ENCODE results near the gene DCST2. TPM values are rescaled to one million over a fixed set of nuclear protein-coding genes. Genes with fewer than 3 reads are reported as not detected.

The DCST2 gene
- total and polyA plus RNA-seq, 10 of the 15 experiments (the other 5 are each of a cell fraction or from before 2014, with no cell fraction given), result 0.33 to 0.41 (median 0.36) TPM; not detected in 7

DNA sequence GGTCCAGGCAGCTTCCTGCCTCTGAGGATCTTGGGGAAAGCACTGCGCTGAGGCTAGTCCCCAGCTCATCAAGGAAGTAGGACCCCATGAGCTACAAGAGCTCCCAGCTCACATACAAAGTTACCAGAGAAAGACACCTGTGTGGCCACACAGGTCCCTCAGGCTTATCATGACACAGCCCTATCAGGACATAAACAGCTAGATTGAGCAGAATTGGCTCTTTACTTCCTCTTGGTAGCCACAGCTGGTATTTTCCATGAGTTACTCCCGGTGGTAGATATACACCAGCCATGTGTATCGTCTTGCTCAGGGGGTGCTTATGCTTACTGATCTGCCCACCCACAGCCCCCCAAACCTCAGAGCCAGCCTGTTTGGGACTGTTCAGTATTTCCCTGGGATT is 39.0 kb downstream of the DCST2 start:
- FAIRE-seq (no peak), ATAC-seq (no peak), DNase-seq (ENCODE audit: low read depth, low spot score) (no peak)
- in situ Hi-C loops (cut with MboI), result no loop called here
- 34% methylated on average over 3 of the region's 3 CpGs for WGBS (ENCODE audit: insufficient coverage, insufficient replicate concordance, low lambda C conversion rate, missing lambda C conversion rate)
- ChIA-PET POLR2A (interaction anchor here (0.9 to 3.4 kb wide), 4 partner anchors 11 to 58 kb away, joined by 8 to 13 read pairs (median 9); partner anchors contain the start of genes CKS1B, FLAD1 and PBXIP1), RAD21 (ENCODE audit: unreplicated experiment) (interaction anchor here (0.9 to 1.5 kb wide), 2 partner anchors 11 to 22 kb away, joined by 3 to 9 read pairs; partner anchors contain the start of gene FLAD1), SMC1A (ENCODE audit: uncharacterized antibody, unreplicated experiment) (interaction anchor here (0.5 to 8.1 kb wide), 6 partner anchors 11 to 513 kb away, joined by 3 to 69 read pairs (median 4); partner anchors contain the start of gene FLAD1), CTCF (interaction anchor here (1.1 to 11.0 kb wide), 9 partner anchors 16 to 103 kb away, joined by 3 to 226 read pairs (median 5); partner anchors contain the start of genes ADAM15, CKS1B, FLAD1 and PBXIP1)
- no peak overlapping the region for H2AFZ ChIP-seq (ENCODE audit: control insufficient read depth, low read depth, low read length)
- intact Hi-C loops (cut with micrococcal nuclease; ENCODE audit: unreplicated experiment), result no loop called here
- no peak overlapping the region for H3K4me3 ChIP-seq
- H3K36me3 ChIP-seq (ENCODE audit: control insufficient read depth in 2 of 2, insufficient read depth in 2 of 2, low read length in 1 of 2), result peaks cover 0 to 3% of the 10 kb centered on the region in 2 experiments; a peak in 2 of 4 replicates
- no peak overlapping the region for H3K27ac ChIP-seq (ENCODE audit: control insufficient read depth, insufficient read depth)
- no peak overlapping the region for H3K9ac ChIP-seq (ENCODE audit: control insufficient read depth, insufficient read depth, low read length)
- no peaks in the 10 kb centered on the region for H4K20me1 ChIP-seq (ENCODE audit: control insufficient read depth, insufficient read depth)
- H3K4me2 ChIP-seq (ENCODE audit: control insufficient read depth, insufficient read depth), result no peak overlapping the region
- peaks cover 2% of the 10 kb centered on the region; the same call in 1 of the 2 replicates for H3K79me2 ChIP-seq (ENCODE audit: control insufficient read depth, insufficient read depth, low read length)
- BruUV-seq (replicated peaks), result no TSS peak
- TF ChIP-seq NFYA (IDR thresholded peaks at IDR 0.05; ENCODE audit: borderline replicate concordance, low read depth, low read length) (no peak), CHD1 (IDR thresholded peaks at IDR 0.05; ENCODE audit: low read depth, low read length) (no peak), FOXM1 (IDR thresholded peaks at IDR 0.05; ENCODE audit: low read depth, low read length) (no peak), CBX5 (IDR thresholded peaks at IDR 0.05; ENCODE audit: low read depth) (no peak), JUND (IDR thresholded peaks at IDR 0.05; ENCODE audit: low read depth, low read length) (no peak), MXI1 (IDR thresholded peaks at IDR 0.05; ENCODE audit: low read depth, low read length) (no peak)
- no peaks in the 10 kb centered on the region for H3K9me3 ChIP-seq (replicated peaks; ENCODE audit: control insufficient read depth, insufficient read depth, low read length)
- peaks cover 12% of the 10 kb centered on the region for H3K4me1 ChIP-seq (ENCODE audit: control insufficient read depth, insufficient read depth, low read length)
- no peaks in the 10 kb centered on the region for H3K27me3 ChIP-seq (replicated peaks in 1 of 2; ENCODE audit: control insufficient read depth in 2 of 2, insufficient read depth in 2 of 2, low read length in 1 of 2)

GRCh38 chr1:154994269-154994587 is 39.4 kb downstream of the DCST2 start:
- Histone ChIP-seq H3K4me3 (no peak overlapping the region), H4K20me1 (ENCODE audit: control insufficient read depth, insufficient read depth) (no peaks in the 10 kb centered on the region), H2AFZ (ENCODE audit: control insufficient read depth, low read depth, low read length) (no peak overlapping the region), H3K79me2 (ENCODE audit: control insufficient read depth, insufficient read depth, low read length) (peaks cover 2% of the 10 kb centered on the region; the same call in 1 of the 2 replicates), H3K27me3 (replicated peaks in 1 of 2; ENCODE audit: control insufficient read depth in 2 of 2, insufficient read depth in 2 of 2, low read length in 1 of 2) (no peaks in the 10 kb centered on the region), H3K9ac (ENCODE audit: control insufficient read depth, insufficient read depth, low read length) (no peak overlapping the region), H3K9me3 (replicated peaks; ENCODE audit: control insufficient read depth, insufficient read depth, low read length) (no peaks in the 10 kb centered on the region), H3K27ac (ENCODE audit: control insufficient read depth, insufficient read depth) (no peak overlapping the region), H3K4me2 (ENCODE audit: control insufficient read depth, insufficient read depth) (no peak overlapping the region), H3K36me3 (ENCODE audit: control insufficient read depth in 2 of 2, insufficient read depth in 2 of 2, low read length in 1 of 2) (peaks cover 2 to 3% of the 10 kb centered on the region in 2 experiments; a peak in 2 of 4 replicates), H3K4me1 (ENCODE audit: control insufficient read depth, insufficient read depth, low read length) (peaks cover 12% of the 10 kb centered on the region)
- no peak for ATAC-seq
- DNase-seq (ENCODE audit: low read depth, low spot score), result no peak
- FAIRE-seq, result no peak
- ChIA-PET POLR2A (interaction anchor here (0.9 to 3.4 kb wide), 3 partner anchors 10 to 20 kb away, joined by 4 to 13 read pairs (median 8); partner anchors contain the start of genes CKS1B and FLAD1), CTCF (interaction anchor here (1.1 to 11.0 kb wide), 9 partner anchors 16 to 102 kb away, joined by 3 to 226 read pairs (median 6); partner anchors contain the start of genes CKS1B, FLAD1, PBXIP1 and PYGO2), SMC1A (ENCODE audit: uncharacterized antibody, unreplicated experiment) (interaction anchor here (0.5 to 8.1 kb wide), 6 partner anchors 11 to 513 kb away, joined by 3 to 69 read pairs (median 4); partner anchors contain the start of gene FLAD1), RAD21 (ENCODE audit: unreplicated experiment) (interaction anchor here (0.9 to 1.5 kb wide), 2 partner anchors 10 to 23 kb away, joined by 3 to 9 read pairs; partner anchors contain the start of gene FLAD1)
- in situ Hi-C loops (cut with MboI), result no loop called here
- intact Hi-C loops (cut with micrococcal nuclease; ENCODE audit: unreplicated experiment), result no loop called here
- WGBS (ENCODE audit: insufficient coverage, insufficient replicate concordance, low lambda C conversion rate, missing lambda C conversion rate), result 42% methylated on average over 1 of the region's 1 CpG
- no TSS peak for BruUV-seq (replicated peaks)
- TF ChIP-seq SMAD1 (IDR thresholded peaks at IDR 0.05; ENCODE audit: low read depth, partially characterized antibody) (no peak), LARP7 (IDR thresholded peaks at IDR 0.05) (no peak), RUNX3 (IDR thresholded peaks at IDR 0.05; ENCODE audit: low read length) (no peak), IRF4 (IDR thresholded peaks at IDR 0.05; ENCODE audit: low read depth, low read length) (no peak)
- TF ChIP-seq, protein P1, sequence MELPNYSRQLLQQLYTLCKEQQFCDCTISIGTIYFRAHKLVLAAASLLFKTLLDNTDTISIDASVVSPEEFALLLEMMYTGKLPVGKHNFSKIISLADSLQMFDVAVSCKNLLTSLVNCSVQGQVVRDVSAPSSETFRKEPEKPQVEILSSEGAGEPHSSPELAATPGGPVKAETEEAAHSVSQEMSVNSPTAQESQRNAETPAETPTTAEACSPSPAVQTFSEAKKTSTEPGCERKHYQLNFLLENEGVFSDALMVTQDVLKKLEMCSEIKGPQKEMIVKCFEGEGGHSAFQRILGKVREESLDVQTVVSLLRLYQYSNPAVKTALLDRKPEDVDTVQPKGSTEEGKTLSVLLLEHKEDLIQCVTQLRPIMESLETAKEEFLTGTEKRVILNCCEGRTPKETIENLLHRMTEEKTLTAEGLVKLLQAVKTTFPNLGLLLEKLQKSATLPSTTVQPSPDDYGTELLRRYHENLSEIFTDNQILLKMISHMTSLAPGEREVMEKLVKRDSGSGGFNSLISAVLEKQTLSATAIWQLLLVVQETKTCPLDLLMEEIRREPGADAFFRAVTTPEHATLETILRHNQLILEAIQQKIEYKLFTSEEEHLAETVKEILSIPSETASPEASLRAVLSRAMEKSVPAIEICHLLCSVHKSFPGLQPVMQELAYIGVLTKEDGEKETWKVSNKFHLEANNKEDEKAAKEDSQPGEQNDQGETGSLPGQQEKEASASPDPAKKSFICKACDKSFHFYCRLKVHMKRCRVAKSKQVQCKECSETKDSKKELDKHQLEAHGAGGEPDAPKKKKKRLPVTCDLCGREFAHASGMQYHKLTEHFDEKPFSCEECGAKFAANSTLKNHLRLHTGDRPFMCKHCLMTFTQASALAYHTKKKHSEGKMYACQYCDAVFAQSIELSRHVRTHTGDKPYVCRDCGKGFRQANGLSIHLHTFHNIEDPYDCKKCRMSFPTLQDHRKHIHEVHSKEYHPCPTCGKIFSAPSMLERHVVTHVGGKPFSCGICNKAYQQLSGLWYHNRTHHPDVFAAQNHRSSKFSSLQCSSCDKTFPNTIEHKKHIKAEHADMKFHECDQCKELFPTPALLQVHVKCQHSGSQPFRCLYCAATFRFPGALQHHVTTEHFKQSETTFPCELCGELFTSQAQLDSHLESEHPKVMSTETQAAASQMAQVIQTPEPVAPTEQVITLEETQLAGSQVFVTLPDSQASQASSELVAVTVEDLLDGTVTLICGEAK (IDR thresholded peaks at IDR 0.05; ENCODE audit: borderline replicate concordance), result no peak
